ENCODE data around the gene FBXL4. TPM values are rescaled to one million over a fixed set of nuclear protein-coding genes. Genes with fewer than 3 reads are reported as not detected.

FBXL4 gene
- total and polyA plus RNA-seq, 2 experiments from 2014 or later, result 10.8 to 31.0 TPM

GRCh38 chr6:98985391-98985790 is 37.6 kb upstream of the FBXL4 start:
- Histone ChIP-seq H3K9me2 (replicated peaks; ENCODE audit: insufficient read depth) (no peaks in the 10 kb centered on the region), H3K79me2 (no peaks in the 10 kb centered on the region), H3K36me3 (replicated peaks; ENCODE audit: insufficient read depth, low read depth) (no peaks in the 10 kb centered on the region), H3K4me2 (no peak overlapping the region), H3K27me3 (no peaks in the 10 kb centered on the region), H3K4me3 (no peak overlapping the region), H3K4me1 (ENCODE audit: insufficient read depth) (no peaks in the 10 kb centered on the region), H3K9me3 (ENCODE audit: low read depth) (no peaks in the 10 kb centered on the region), H2AFZ (no peak overlapping the region), H3K27ac (no peak overlapping the region), H4K20me1 (ENCODE audit: insufficient read depth, poor library complexity, severe bottlenecking) (no peaks in the 10 kb centered on the region)
- DNase-seq (ENCODE audit: low spot score), result no peak
- no peak for TF ChIP-seq EZH2 (IDR thresholded peaks at IDR 0.05; ENCODE audit: borderline replicate concordance)
- no peak for TF ChIP-seq CTCF (IDR thresholded peaks at IDR 0.05; ENCODE audit: poor library complexity)
- TF ChIP-seq EZH2phosphoT487 (IDR thresholded peaks at IDR 0.05; ENCODE audit: low read depth, severe bottlenecking, unreplicated experiment), result no peak
- 80% methylated on average over 1 of the region's 1 CpG for WGBS (ENCODE audit: low lambda C conversion rate, missing lambda C conversion rate)

GRCh38 chr6:98984121-98984520 is 36.4 kb upstream of the FBXL4 start:
- Histone ChIP-seq H3K9me2 (replicated peaks; ENCODE audit: insufficient read depth) (no peaks in the 10 kb centered on the region), H2AFZ (no peak overlapping the region), H4K20me1 (ENCODE audit: insufficient read depth, poor library complexity, severe bottlenecking) (no peaks in the 10 kb centered on the region), H3K27me3 (no peaks in the 10 kb centered on the region), H3K4me1 (ENCODE audit: insufficient read depth) (no peaks in the 10 kb centered on the region), H3K27ac (no peak overlapping the region), H3K4me3 (no peak overlapping the region), H3K4me2 (no peak overlapping the region), H3K36me3 (replicated peaks; ENCODE audit: insufficient read depth, low read depth) (no peaks in the 10 kb centered on the region), H3K9me3 (ENCODE audit: low read depth) (no peaks in the 10 kb centered on the region), H3K79me2 (no peaks in the 10 kb centered on the region)
- DNase-seq (ENCODE audit: low spot score), result no peak
- TF ChIP-seq EZH2 (IDR thresholded peaks at IDR 0.05; ENCODE audit: borderline replicate concordance) (no peak), EZH2phosphoT487 (IDR thresholded peaks at IDR 0.05; ENCODE audit: low read depth, severe bottlenecking, unreplicated experiment) (no peak), CTCF (IDR thresholded peaks at IDR 0.05; ENCODE audit: poor library complexity) (no peak)
- 80% methylated on average over 1 of the region's 1 CpG for whole genome bisulfite sequencing (ENCODE audit: low lambda C conversion rate, missing lambda C conversion rate)

GRCh38 chr6:98981473-98981872 is 33.7 kb upstream of the FBXL4 start:
- Histone ChIP-seq H3K4me2 (no peak overlapping the region), H3K4me3 (no peak overlapping the region), H3K36me3 (replicated peaks; ENCODE audit: insufficient read depth, low read depth) (no peaks in the 10 kb centered on the region), H4K20me1 (ENCODE audit: insufficient read depth, poor library complexity, severe bottlenecking) (no peaks in the 10 kb centered on the region), H3K79me2 (no peaks in the 10 kb centered on the region), H3K4me1 (ENCODE audit: insufficient read depth) (no peaks in the 10 kb centered on the region), H3K27me3 (no peaks in the 10 kb centered on the region), H3K27ac (no peak overlapping the region), H3K9me2 (replicated peaks; ENCODE audit: insufficient read depth) (no peaks in the 10 kb centered on the region), H2AFZ (no peak overlapping the region), H3K9me3 (ENCODE audit: low read depth) (no peaks in the 10 kb centered on the region)
- WGBS (ENCODE audit: low lambda C conversion rate, missing lambda C conversion rate), result 91% methylated on average over 1 of the region's 1 CpG
- no peak for DNase-seq (ENCODE audit: low spot score)
- TF ChIP-seq EZH2phosphoT487 (IDR thresholded peaks at IDR 0.05; ENCODE audit: low read depth, severe bottlenecking, unreplicated experiment), result no peak
- no peak for TF ChIP-seq CTCF (IDR thresholded peaks at IDR 0.05; ENCODE audit: poor library complexity)
- TF ChIP-seq EZH2 (IDR thresholded peaks at IDR 0.05; ENCODE audit: borderline replicate concordance), result no peak

- no peak overlapping the region for H2AFZ ChIP-seq
- H3K4me1 ChIP-seq (ENCODE audit: insufficient read depth), result no peaks in the 10 kb centered on the region
- H3K27ac ChIP-seq, result no peak overlapping the region
- no peaks in the 10 kb centered on the region for H3K79me2 ChIP-seq
- no peak overlapping the region for H3K4me3 ChIP-seq
- no peaks in the 10 kb centered on the region for H3K9me3 ChIP-seq (ENCODE audit: low read depth)
- no peaks in the 10 kb centered on the region for H3K27me3 ChIP-seq
- no peaks in the 10 kb centered on the region for H3K9me2 ChIP-seq (replicated peaks; ENCODE audit: insufficient read depth)
- no peaks in the 10 kb centered on the region for H3K36me3 ChIP-seq (replicated peaks; ENCODE audit: insufficient read depth, low read depth)
- H4K20me1 ChIP-seq (ENCODE audit: insufficient read depth, poor library complexity, severe bottlenecking), result no peaks in the 10 kb centered on the region
- 78% methylated on average over 2 of the region's 2 CpGs for WGBS (ENCODE audit: low lambda C conversion rate, missing lambda C conversion rate)
- TF ChIP-seq CTCF (IDR thresholded peaks at IDR 0.05; ENCODE audit: poor library complexity) (no peak), EZH2 (IDR thresholded peaks at IDR 0.05; ENCODE audit: borderline replicate concordance) (no peak), EZH2phosphoT487 (IDR thresholded peaks at IDR 0.05; ENCODE audit: low read depth, severe bottlenecking, unreplicated experiment) (no peak)
- no peak overlapping the region for H3K4me2 ChIP-seq
- DNase-seq (ENCODE audit: low spot score), result no peak
Observed at GRCh38 chr6:98980819-98981218, 33.1 kb upstream of the FBXL4 start.

Data from hepatocyte (in vitro differentiated cells).